Natural killer cell (primary cell): Measurements from ENCODE around the gene DAZ3. TPM values are rescaled to one million over a fixed set of nuclear protein-coding genes. Genes with fewer than 3 reads are reported as not detected.
"Not testable (repeated sequence)": the region's sequence is repeated elsewhere in the genome, so short reads cannot be mapped to it uniquely, and the experiment has no call there.

Experiments used
- ATAC-seq, 3 donors: fragments of 150-1000 bp in 2 of 3; fragments of 200-7000 bp in 1 of 3; cut with Tn5 transposase; 1 replicate in 1 of 3; 2 replicates in 2 of 3; pipeline ENCODE4 v1.10.0; 2021; ENCODE audit warnings: mild to moderate bottlenecking in 2 of 3, moderate library complexity in 2 of 3
- DNase-seq, 2 donors: peaks; one replicate each; pipeline versions ENCODE4 v3.0.0 to v3.0.0-alpha.2; 2013 to 2021; ENCODE audit warnings: mixed read lengths in 1 of 2
- H3K27ac ChIP-seq: one replicate; pipeline ENCODE4 v1.5.1; 2013; ENCODE audit warnings: mild to moderate bottlenecking, low read length
- H3K27me3 ChIP-seq: one replicate; pipeline ENCODE4 v1.6.1; 2013; ENCODE audit warnings: low read length; ENCODE audit not compliant: control insufficient read depth, insufficient read depth
- H3K36me3 ChIP-seq: one replicate; pipeline ENCODE4 v1.6.1; 2013; ENCODE audit warnings: low read length; ENCODE audit not compliant: control insufficient read depth, insufficient read depth
- H3K4me1 ChIP-seq: one replicate; pipeline ENCODE4 v1.6.1; 2013; ENCODE audit warnings: low read length; ENCODE audit not compliant: control insufficient read depth, insufficient read depth
- H3K4me3 ChIP-seq: one replicate; pipeline ENCODE4 v1.5.1; 2013; ENCODE audit warnings: low read length
- H3K9me3 ChIP-seq: one replicate; pipeline ENCODE4 v1.6.1; 2013; ENCODE audit warnings: low read length; ENCODE audit not compliant: control insufficient read depth, insufficient read depth
- H3K27ac Mint-ChIP-seq, 2 donors: one replicate each; pipeline ENCODE4 v1.8.0; 2022; ENCODE audit warnings: mild to moderate bottlenecking in 2 of 2, mixed read lengths in 2 of 2, moderate library complexity in 1 of 2
- H3K27me3 Mint-ChIP-seq, 2 donors: one replicate each; pipeline ENCODE4 v1.8.0; 2022; ENCODE audit warnings: low read depth in 2 of 2, mixed read lengths in 2 of 2
- H3K36me3 Mint-ChIP-seq: one replicate; pipeline ENCODE4 v1.8.0; 2022; ENCODE audit warnings: mixed read lengths
- H3K4me1 Mint-ChIP-seq, 2 donors: one replicate each; pipeline ENCODE4 v1.8.0; 2022; ENCODE audit warnings: mixed read lengths in 2 of 2
- H3K4me3 Mint-ChIP-seq: one replicate; pipeline ENCODE4 v1.8.0; 2022; ENCODE audit warnings: mild to moderate bottlenecking, moderate library complexity, mixed read lengths
- H3K9me3 Mint-ChIP-seq, 2 donors: one replicate each; pipeline ENCODE4 v1.8.0; 2022; ENCODE audit warnings: mixed read lengths in 2 of 2
- WGBS: methylation state at CpG from one replicate; pipeline ENCODE4 v1.1.7; 2013; ENCODE audit warnings: missing lambda C conversion rate; ENCODE audit not compliant: insufficient coverage; 5-methylcytosine and 5-hydroxymethylcytosine counted together
- intact Hi-C: fragments of 100-400 bp; cut with micrococcal nuclease; formaldehyde crosslinking; loops from one replicate; pipeline ENCODE4 v1.14.2; 2022
- total RNA-seq, 4 donors: library from RNA; stranded (reverse); fragments of 120-200 nt in 1 of 4; gene quantifications; one replicate each; pipeline versions ENCODE4 v1.2.3 to v1.2.4, GENCODE V29; 2013 to 2022

The DAZ3 gene
- total RNA-seq = not detected
- total RNA-seq (2013) = not detected

DNA sequence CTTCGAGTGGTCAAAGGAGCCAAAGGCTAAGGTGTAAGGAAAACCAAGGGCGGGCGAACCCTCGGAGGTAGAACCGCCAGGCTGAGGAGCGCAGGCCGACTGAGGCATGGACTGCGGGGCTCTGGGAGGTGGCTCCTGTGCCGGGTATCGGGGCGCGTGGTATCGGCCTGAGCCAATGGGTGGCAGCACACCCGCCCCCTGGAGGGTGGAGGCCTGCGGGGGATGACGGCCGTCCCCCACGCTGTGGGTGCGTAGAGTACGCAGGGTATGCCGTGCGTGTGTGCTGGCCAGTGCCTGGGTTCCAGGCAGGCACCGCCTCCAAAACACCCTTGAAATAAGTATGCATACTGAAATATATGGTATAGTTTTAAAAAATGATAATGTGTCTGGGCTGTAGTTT is at the start of gene DAZ3:
Gene DAZ3 (minus strand): TSS at position 101 of the 400 bp plus-strand sequence. CDS start 208 bp downstream, outside the sequence.
- H3K9me3 Mint-ChIP-seq, H3K27ac Mint-ChIP-seq, ATAC-seq, H3K27me3 ChIP-seq, DNase-seq, H3K9me3 ChIP-seq, intact Hi-C loops, H3K36me3 Mint-ChIP-seq, H3K4me1 Mint-ChIP-seq, H3K27me3 Mint-ChIP-seq, H3K27ac ChIP-seq, H3K4me3 Mint-ChIP-seq, H3K36me3 ChIP-seq, H3K4me3 ChIP-seq, H3K4me1 ChIP-seq: not testable (repeated sequence)
- no CpG with 5 or more reads among the region's 23 CpGs for WGBS

GRCh38 chrY:24833619-24834018 is 20.4 kb upstream of the DAZ3 start, which contains the start of gene DAZ4:
Gene DAZ4 (plus strand): TSS chrY:24833919. CDS start chrY:24834127, 208 bp downstream.
- H3K36me3 Mint-ChIP-seq = not testable (repeated sequence)
- no CpG with 5 or more reads among the region's 23 CpGs for WGBS

GRCh38 chrY:24825069-24825468 is 11.9 kb upstream of the DAZ3 start:
- H3K4me1 ChIP-seq, H3K27me3 Mint-ChIP-seq, DNase-seq, H3K27me3 ChIP-seq, H3K36me3 ChIP-seq, ATAC-seq, H3K9me3 Mint-ChIP-seq, H3K4me3 Mint-ChIP-seq, H3K27ac Mint-ChIP-seq, H3K4me1 Mint-ChIP-seq, H3K4me3 ChIP-seq, intact Hi-C loops, H3K36me3 Mint-ChIP-seq, H3K9me3 ChIP-seq, H3K27ac ChIP-seq: not testable (repeated sequence)
- WGBS = no CpG with 5 or more reads among the region's 4 CpGs

More at GRCh38 chrY:24833619-24834018, 20.4 kb upstream of the DAZ3 start, which contains the start of gene DAZ4:
- ATAC-seq, H3K36me3 ChIP-seq, H3K4me1 ChIP-seq, H3K27me3 ChIP-seq, intact Hi-C loops, H3K9me3 ChIP-seq, H3K4me1 Mint-ChIP-seq, H3K27ac Mint-ChIP-seq, H3K27me3 Mint-ChIP-seq, DNase-seq, H3K9me3 Mint-ChIP-seq, H3K27ac ChIP-seq, H3K4me3 Mint-ChIP-seq, H3K4me3 ChIP-seq: not testable (repeated sequence)

DNA sequence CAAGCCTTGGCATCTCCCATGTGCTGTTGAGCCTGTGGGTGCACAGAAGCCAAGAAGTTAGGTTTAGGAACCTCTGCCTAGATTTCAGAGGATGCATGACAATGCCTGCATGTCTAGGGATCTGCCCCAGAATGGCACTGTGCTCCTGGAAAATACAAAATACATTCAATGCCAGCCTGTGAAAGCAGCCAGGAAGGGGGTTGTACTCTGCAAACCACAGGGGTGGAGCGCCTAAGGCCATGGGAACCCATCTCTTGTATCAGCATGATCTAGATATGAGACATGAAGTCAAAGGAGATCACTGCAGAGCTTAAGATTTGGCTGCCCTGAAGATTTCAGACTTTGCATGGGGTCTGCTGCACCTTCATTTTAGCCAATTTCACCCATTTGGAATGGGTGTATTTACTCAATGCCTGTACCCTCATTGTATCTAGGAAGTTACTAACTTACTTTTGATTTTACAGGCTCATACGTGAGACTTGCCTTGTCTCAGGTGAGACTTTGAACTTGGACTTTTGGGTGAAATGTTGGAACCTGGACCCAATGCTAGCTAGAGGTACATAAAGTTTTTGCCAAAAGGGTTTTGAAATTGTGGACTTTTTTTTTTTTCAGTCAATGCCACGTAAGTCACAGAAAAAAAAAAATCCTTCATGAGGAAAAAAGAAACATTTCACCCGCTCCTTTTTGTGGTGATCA is 11.1 kb upstream of the DAZ3 start:
- H3K27me3 ChIP-seq, H3K27me3 Mint-ChIP-seq, H3K27ac ChIP-seq, DNase-seq, H3K27ac Mint-ChIP-seq, intact Hi-C loops, H3K4me1 ChIP-seq, H3K4me1 Mint-ChIP-seq, H3K4me3 ChIP-seq, H3K36me3 ChIP-seq, H3K9me3 ChIP-seq, H3K9me3 Mint-ChIP-seq, ATAC-seq, H3K4me3 Mint-ChIP-seq, H3K36me3 Mint-ChIP-seq: not testable (repeated sequence)
- no CpG with 5 or more reads among the region's 4 CpGs for WGBS

DNA sequence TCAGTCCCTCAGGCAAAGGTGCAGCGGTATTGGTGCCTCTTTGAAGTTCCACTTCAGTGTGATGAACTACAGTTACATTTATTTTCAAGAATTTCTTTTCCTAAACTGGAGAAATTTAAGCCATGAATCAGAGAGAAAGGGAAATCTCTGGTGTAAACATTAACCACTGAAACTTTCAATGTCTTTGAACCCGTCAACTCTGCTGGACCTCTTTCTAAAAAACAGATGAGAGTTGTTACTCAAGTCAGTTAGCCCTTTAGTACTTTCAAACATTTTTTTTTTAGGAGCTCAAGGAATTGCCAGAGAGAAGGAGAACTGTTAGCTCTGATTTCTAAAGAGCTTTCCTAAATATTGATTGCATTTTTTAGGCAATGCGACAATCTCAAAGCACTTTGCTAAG is 8.6 kb upstream of the DAZ3 start:
- H3K27ac Mint-ChIP-seq, H3K36me3 ChIP-seq, DNase-seq, H3K4me3 Mint-ChIP-seq, H3K9me3 Mint-ChIP-seq, H3K9me3 ChIP-seq, H3K4me1 Mint-ChIP-seq, intact Hi-C loops, H3K27me3 ChIP-seq, H3K4me1 ChIP-seq, H3K36me3 Mint-ChIP-seq, H3K27me3 Mint-ChIP-seq, H3K4me3 ChIP-seq, H3K27ac ChIP-seq, ATAC-seq: not testable (repeated sequence)
- no CpG with 5 or more reads among the region's 3 CpGs for WGBS

Other genes with a start within 250 kb of the DAZ3 start
- not detected for gene BPY2B, start 195.4 kb downstream of the DAZ3 start, total RNA-seq
- not detected for gene DAZ4, start 20.5 kb upstream of the DAZ3 start, total RNA-seq
- gene BPY2C, start 238.7 kb upstream of the DAZ3 start, total RNA-seq = not detected